Ecto neural progenitor cell (in vitro differentiated cells): ENCODE measurements around the gene LANCL1.
"Not testable (repeated sequence)": the region's sequence is repeated elsewhere in the genome, so short reads cannot be mapped to it uniquely, and the experiment has no call there.

Experiments used
- DNase-seq: peaks from one replicate; pipeline ENCODE4 v3.0.0-alpha.2; 2018; ENCODE audit warnings: low spot score

Gene LANCL1

DNA sequence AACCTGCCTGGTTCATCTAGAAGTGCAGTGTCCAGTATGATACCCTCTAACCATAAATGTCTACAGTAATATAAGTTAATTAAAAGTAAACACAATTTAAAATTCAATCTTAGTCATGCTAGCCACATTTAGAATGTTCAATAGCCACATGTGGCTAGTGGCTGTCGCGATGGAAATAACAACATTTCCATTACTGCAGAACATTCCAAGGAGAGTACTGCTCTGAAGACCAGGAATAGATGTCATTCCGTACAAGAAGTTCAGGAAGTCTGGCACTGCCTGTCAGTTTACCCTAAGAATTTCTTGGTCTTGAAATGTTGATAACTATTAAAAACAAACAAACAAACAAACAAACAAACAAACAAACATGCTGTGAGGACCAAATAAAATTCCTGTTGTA is 17.2 kb downstream of the LANCL1 start:
- DNase-seq, result no peak

DNA sequence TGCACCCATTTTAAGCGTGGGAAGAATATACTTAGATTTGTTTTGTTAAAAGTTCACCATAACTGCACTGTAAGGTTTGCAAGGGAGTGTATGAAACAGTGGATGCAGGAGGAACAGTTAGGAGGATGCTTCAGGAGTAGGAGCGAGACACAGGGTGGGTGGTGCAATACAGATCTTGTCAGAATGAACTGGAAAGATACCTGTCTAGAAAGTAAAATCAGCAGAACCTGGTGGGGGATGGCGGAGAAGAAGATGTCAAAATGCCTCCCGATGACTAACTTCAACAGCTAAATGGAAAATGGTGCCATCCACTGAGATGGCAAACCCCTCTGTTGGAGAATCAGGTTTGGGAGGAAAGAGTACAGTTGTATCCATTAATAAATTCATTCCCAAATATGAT is 18.2 kb downstream of the LANCL1 start:
- no peak for DNase-seq

DNA sequence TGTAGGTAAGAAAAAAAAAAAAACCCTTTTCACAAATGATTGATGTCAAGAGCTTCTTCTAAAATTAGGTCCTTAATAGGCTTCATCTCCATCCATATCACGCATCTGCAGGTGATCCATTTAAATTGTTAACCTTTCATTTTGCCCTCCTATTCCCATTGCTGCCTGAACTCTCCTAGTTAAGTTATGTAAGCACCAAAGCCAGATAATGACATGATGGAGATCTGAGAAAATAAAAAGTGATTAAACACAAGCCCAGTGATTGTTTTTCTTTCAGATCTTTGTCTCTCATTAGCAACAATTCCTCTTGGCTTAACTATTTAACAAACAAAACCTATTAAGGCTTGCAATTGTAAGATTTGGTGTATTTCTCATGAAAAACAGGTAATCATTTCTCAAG is 20.0 kb downstream of the LANCL1 start:
- no peak for DNase-seq

DNA sequence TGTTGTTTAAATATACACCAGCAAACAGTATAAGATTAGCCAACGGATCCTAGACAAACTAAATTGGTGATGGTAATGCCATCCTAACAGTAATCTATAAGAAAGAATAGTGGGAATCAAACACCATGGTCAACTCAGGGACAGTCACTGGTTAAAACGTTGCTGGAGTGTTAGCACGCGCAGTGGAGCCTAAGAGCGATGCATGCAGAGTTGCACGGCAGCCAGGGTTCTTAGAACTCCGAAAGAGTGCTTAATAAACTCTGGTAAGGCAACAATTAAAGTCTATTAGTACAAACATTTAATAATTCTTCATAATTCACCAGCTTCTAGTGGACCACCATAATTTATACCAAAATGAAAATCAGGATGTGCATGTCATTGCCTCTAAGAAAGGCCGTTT is 22.2 kb downstream of the LANCL1 start:
- DNase-seq, result no peak

DNA sequence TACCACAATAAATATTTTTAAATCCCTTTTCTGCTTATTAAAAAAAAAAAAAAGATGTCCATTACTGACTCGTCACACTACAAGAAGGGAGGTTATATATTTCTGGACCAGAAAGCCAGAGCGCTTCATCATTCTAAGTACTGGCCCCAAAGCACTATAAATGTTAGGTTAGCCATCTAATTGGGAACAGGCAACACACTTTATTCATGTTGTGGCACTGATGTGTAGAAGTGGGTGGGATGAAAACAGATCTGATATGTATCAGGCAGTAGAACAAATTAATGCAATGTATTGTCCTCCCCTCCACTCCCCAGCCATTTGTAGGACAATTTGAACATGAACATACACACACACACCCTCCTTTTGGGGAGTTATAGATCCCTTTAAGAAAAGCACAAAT is 24.4 kb downstream of the LANCL1 start:
- no peak for DNase-seq

DNA sequence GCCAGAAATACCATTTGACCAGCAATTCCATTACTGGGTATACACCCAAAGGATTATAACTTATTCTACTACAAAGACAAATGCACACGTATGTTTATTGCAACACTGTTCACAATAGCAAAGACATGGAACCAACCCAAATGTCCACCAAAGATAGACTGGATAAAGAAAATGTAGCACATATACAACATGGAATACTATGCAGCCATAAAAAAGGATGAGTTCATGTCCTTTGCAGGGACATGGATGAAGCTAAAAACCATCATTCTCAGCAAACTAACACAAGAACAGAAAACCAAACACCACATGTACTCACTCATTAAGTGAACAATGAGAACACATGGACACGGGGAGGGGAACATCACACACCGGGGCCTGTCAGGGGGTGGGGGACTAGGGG is 25.6 kb downstream of the LANCL1 start:
- DNase-seq, result not testable (repeated sequence)

DNA sequence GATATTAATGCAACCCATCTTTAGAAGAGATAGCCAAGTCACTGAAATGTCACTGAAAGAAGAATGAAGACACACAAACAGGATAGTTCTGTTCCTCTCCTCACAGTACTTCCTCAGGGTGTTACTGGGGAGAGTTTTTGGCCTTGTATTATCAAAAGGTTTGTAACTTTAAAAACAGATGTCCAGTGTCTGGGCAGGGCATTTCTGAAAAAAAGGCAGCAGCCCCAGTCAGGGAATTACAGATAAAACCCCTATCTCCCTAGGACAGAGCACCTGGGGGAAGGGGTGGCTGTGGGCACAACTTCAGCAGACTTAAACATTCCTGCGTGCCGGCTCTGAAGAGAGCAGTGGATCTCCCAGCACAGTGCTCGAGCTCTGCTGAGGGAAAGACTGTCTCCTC is 30.8 kb downstream of the LANCL1 start:
- DNase-seq, result no peak

DNA sequence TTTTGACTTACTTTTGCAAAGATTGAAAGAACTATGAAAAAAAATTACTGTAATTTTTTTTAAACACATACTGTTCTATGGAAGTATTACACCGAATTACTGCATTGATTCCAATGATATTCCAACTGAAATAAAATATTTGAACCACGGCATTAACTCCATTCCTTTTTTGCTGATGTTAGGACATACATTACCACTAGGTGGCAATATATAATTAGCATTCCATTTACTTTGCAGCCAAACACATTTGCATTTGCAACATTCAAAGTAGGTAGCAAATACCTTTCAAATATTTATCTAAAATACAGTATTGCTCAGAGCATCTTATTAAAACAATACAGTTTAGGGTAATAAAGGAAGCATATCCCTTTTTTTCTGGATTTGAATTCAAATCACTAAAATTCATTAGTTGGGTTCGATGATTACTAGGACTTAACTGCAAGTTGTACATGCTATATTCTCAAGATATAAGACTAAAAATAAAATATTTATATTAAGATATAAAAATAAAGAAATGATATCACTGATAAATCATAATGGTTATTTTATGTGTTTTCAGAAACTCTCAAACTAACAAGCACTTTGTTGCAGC is 31.3 kb downstream of the LANCL1 start:
- no peak for DNase-seq

DNA sequence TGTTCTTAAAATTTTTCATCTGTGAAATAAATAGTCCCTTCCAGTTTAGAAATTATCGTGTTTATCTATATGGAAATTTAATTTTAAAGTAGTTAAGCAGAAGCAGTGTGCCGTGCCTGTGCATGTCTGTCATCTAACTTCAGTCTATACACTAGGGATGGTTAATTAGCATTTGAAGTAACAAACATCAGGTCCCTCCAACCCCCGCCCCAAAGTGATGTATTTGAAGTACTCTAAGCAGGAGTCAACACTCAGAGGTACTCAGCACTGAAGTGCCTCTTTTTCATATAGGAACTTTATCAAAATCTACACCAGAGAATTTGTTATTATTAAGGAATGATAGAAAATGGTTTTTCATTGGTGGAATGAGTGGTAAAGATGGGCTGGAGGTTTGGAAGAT is 33.0 kb downstream of the LANCL1 start:
- no peak for DNase-seq

DNA sequence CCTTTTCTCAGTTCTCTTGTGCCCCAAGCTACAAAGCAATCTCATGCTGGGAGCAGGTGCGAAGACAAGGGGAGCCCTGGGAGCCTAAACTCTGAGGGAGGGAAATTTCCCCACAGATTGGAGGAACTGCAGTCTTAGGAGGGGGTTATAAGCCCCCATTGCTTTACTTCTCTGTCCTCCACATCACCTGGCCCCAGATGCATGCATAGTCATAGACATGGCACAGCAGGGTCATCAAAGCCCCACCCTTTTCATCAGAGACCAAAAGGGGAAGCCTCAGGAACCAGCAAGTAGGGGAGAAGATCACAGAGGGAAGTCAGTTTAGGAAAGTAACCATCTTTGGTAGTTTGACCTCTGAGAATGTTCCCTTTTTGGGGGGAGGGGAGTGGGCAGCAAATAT is 33.7 kb downstream of the LANCL1 start:
- no peak for DNase-seq

DNA sequence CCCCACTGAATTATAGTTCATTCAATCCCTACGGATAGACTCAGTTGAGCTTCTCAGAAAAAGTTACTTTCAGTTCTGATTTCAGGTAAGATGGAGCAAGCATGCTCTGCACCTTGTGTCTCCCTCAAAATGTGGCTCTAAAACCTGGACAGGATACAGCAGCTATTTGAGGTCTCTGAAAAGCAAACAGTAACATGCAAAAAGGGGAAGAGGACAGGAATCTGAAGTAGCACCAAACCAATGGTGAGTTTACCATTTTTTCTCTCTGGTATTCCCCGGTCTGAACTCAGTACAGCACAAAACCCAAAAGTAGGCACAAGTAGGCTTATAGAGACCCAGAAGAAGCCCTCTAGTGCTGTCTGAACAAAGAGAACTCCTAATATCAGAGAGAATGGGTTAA is 34.1 kb downstream of the LANCL1 start:
- DNase-seq, result no peak

DNA sequence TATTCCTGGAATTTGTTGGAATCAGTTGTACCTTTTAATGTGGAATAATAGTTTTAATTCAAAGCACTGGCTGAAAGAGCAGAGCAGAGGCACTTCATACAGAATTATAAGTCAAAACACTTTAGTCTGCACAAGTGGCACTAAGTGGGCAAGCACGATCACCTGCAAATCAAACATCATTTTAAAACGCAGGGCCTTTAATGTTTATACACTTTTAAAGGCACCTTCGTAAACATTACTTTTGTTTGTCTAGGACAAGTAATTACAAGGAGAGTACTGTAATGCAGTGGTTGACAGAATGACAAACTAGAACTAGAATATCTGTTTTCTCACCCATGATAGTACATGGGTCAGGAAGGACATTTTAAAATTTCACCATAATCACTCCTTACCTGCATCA is 36.4 kb downstream of the LANCL1 start:
- no peak for DNase-seq

DNA sequence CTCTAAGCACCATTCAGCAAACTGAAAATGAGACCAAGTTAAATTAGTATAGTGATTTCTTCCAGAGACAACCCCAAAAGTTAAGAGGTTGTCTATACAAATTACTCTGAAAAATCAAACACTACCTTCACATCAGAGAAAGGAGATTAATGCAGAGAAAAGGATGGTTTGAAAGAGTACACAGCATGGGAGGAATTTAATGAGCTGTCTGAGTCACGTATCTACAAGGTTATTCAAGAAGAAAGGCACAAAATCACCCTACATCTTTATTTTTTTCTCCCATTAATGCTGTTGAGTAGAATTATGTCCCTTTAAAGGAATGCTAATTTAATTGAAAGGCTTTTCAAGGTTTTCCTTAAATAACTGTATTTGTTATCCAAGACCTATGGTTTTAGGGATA is 41.1 kb downstream of the LANCL1 start:
- DNase-seq, result no peak

DNA sequence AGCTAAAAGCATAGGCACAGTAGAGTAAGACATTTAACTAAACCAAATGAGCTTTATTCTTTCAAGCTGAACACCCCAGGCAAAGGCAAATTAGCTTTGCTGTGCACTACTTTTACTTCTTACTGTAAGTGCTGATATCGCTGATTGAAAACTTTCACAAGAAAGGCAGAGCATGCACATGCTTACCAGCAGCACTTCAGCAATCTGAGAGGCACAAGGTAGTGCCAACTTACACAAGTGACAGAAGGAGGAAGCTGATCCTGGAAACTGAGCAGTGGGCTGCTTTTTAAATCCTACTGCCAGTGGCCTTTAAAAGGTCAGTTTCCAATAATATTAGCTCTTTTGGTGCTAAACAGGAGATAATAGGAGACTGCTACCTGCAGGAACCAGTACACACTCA is 43.9 kb downstream of the LANCL1 start:
- no peak for DNase-seq

DNA sequence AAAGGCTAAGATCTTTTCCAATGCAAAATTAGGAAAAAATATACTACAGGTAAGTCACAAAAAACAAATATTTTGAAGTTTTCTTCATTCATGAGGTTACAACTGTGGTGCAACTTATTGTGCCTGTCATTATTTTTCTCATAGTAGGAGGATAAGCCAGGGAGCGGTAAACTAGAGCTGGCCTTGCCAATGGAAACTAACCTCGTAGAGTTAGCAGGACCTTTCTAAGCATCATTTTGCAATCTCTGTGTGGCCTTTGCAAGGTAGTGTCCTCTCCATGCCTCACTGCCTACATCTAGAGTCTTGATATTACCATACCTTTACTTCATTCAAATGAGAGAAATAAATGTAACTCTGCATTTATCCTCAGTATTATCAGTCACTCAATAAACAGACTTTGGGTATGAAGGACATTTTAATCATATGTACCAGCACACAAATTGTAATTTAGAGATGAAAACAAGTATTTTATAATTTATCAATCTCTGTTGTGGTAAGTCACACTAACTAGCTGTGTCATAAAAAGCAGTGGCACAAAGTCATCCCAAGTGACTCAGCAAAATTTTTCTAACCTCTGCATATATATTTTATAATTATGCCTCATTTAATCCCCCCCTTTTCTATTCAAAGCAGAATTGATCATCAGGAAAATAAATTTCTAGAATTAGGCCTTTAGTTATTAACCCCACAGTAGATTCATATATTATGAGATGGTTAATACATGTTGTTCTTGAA is 47.0 kb downstream of the LANCL1 start:
- no peak for DNase-seq

DNA sequence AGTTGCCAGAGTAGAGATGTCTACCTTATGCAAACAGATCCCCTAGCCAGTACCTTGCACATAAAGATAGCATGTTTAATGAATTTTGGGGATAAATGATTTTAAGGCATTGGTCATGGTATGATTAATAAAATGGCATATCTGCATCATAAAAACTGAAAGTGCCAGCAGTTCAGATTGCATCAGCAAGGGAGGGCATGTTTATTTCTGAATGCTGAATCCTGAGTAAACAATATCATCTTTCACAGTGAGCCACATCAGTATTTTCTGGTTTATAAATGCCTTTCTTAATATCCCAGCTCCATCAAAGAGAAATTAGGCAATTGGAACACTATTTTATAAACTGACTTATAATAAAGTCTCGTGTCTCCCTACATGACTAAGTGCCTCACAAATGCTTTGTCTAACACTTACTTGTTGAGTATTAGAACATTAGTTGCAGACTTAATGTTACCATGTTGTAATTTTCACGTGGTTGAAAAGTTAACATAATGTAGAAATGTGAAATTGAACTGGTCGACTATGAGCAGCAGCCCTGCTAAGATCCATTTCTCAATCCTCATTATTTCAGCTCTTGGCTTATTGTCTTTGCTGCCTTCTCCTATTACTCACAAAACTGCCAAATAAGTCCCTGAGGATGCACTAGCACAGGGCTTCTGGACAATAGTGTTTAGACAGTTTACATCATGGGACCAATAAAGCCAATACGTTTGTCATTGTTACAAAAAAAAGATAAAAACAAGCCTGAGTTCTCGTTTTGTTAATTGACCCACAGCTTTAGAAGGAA is 48.0 kb downstream of the LANCL1 start:
- DNase-seq, result no peak

DNA sequence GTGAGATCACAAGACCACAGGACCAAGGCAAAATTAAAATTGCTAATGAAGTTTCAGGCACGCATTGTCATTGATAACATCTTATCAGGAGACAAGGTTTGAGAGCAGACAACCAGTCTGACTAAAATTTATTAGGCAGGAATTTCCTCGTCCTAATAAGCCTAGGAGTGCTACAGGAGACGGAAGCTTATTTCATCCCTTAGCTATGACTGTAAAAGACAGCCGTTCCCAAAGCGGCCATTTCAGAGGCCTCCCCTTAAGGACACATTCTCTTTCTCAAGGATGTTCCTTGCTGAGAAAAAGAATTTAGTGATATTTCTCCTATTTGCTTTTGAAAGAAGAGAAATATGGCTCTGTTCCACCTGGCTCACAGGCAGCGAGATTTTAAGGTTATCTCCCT is 49.2 kb downstream of the LANCL1 start:
- not testable (repeated sequence) for DNase-seq

DNA sequence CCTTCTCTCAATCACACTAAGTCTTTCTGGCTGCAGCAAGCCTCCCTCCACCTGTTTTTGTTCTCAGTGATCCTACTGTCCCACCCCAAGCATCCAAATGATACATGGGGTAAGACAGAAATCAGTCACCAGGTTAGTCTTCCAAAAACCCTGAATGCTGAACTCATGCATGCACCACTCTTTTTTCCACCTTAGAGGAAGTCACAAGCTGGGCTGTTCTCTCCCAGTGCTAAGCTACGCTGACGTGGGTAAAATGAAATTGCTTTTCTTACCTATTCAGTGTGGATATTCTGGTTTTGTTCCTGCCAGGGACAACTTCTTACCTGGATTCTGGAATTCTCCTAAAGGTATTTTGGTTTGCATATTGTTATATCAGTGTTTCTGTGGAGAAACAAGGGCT is 54.2 kb downstream of the LANCL1 start:
- no peak for DNase-seq

DNA sequence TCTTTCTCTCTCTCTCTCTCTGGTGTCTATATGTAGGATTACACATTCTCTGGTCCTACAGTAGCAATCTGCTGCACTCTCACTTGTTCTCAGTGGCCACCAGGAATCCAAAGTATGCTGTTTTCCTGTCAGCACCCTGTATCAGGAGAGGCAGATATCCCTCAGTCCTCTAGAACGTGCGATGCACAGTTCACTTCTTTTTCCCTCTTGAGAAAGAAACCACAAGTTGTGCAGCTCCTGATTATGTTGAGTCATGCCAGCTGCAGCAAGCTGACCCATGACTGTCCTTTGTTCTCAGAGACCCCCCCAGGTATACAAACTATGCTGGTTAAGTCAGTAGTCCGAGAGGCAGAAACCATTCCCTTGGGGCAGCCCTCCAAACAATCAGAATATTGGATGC is 54.6 kb downstream of the LANCL1 start:
- DNase-seq, result no peak

DNA sequence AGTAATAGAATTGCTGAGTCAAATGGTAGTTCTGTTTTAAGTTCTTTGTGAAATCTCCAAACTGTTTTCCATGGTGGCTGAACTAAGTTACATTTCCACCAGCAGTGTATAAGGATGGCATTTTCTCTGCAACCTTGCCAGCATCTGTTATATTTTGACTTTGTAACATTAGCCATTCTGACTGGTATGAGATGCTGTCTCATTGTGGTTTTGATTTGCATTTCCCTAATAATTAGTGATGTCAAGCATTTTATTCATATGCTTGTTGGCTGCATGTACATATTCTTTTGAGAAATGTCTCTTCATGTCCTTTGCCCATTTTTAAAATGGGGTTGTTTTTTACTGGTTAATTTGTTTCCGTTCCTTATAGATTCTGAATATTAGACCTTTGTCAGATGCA is 63.9 kb downstream of the LANCL1 start:
- no peak for DNase-seq

DNA sequence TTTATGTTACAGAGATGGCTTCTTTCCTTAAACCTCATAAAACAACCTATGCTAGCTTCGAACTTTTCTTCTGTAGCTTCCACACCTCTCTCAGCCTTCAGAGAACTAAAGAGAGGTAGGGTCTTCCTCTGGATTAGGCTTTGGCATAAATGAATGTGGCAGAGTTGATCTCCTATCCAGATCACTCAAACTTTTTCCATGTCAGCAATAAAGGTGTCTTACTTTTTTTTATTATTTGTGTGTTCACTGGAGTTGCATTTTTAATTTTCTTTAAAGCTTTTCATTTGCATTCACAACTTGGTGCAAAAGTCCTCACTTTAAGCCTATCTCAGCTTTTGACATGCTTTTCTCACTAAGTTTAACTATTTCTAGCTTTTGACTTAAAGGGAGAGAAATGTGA is 66.0 kb downstream of the LANCL1 start:
- no peak for DNase-seq

DNA sequence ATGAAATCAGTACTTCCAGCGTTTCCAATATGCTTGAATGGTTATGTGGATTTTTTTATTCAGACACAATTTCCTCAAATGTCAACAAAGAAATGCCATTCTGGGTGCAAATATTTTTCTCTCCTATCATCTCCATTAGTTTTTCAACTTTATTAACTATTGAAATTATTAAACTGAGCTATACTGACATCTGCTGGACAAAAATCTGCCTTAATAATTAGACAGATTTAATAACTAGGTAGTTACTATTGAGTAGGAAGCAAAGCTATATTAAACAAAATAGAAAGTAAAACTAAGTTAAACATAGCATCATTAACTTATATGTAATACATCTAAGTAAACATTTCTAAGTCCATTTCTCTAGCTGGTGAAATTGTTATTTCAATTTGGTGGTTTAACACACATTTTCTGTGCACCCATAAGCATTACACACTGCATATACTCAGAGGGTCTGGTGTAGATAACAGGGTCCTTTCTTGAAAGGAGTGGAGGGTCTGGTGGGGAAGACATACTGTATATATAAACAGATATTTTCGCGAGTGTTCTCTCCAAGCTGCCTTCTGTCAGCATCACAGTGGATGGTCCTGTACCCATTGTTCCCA is 77.0 kb downstream of the LANCL1 start:
- DNase-seq, result no peak

DNA sequence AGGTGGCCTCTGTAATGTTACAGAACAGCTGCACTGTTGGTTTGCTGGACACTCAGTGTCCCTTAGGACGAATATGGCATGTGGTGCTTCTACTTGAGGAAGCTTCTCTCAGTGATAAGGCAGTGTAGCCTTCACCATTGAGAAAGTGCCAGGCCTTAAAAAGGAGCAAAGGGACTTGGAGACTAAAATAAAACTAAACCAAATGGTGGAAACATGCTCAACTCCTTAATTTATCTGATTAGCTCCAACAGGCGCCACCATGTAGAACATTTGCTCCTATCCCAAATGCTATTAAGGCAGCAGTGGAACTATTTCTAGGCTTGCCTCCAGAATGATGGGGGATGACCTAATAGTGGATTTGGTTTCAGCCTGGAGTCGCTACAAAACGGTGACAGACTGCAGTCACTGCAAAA is 84.1 kb downstream of the LANCL1 start:
- no peak for DNase-seq
